NCI-H1436 treated with DMSO at 0.1 percent for 48 hours (cell line): ENCODE measurements around the gene KRT1.

ENCODE experiments used
- DNase-seq: peaks from one replicate; lab custom pipeline; 2025; lab: John Stamatoyannopoulos, UW

The KRT1 gene

DNA sequence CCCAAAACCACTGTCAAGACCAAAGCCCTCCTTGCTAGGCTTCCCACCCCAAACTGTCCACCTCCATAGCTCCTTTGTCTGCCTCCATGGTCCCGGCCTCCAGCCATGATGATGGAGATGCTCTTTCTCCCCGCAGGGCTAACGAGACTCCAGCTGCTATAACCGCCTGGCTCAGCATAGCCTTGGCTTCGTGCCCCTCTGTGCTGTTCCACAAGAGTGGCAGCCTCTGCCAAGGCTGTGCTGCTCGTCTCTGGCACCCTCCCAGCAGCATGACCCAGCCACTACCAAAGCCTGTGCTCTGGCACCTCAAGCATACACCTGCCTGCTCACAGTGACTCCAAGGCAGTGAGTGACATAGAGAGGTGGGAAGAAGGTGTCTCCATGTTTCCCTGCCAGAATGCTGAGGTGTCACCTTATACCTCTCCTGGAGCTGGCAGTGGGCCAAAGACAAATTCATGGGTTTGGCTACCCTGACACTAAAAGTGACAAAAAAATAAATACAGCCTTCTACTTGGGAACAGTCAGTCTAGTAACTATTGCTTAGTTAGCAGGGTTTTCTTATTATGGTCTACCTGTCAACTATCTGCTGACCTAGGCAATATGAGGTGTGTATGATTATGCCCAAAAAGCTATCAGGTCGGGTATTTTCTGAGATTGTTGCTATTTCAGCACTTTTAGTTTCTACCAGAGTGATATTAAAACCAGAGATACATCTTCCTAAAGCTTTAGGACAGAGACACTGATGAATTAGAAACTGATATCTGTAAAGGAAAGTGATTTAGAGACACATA is 45.7 kb downstream of the KRT1 start:
- no peak for DNase-seq

DNA sequence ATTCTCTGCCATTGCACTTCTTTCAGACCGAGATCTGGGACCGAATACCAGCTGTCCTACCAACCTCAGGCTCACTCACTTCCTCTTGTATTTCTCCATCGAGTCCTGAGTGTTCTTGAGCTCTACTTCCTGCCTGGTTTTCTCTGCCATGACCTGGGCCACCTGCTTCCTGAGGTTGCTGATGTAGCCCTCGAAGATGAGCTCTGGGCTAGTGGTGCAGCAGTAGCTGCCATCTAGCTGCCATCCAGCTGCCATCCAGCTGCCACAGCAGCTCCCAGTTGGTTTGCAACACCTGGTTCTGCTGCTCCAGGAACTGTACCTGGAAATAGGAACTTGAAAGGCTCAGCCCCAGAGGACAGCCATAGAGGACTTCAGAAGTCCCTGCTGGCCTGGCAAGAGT is 46.8 kb downstream of the KRT1 start:
- no peak for DNase-seq

GRCh38 chr12:52632656-52633055 is 47.6 kb downstream of the KRT1 start:
- no peak for DNase-seq

DNA sequence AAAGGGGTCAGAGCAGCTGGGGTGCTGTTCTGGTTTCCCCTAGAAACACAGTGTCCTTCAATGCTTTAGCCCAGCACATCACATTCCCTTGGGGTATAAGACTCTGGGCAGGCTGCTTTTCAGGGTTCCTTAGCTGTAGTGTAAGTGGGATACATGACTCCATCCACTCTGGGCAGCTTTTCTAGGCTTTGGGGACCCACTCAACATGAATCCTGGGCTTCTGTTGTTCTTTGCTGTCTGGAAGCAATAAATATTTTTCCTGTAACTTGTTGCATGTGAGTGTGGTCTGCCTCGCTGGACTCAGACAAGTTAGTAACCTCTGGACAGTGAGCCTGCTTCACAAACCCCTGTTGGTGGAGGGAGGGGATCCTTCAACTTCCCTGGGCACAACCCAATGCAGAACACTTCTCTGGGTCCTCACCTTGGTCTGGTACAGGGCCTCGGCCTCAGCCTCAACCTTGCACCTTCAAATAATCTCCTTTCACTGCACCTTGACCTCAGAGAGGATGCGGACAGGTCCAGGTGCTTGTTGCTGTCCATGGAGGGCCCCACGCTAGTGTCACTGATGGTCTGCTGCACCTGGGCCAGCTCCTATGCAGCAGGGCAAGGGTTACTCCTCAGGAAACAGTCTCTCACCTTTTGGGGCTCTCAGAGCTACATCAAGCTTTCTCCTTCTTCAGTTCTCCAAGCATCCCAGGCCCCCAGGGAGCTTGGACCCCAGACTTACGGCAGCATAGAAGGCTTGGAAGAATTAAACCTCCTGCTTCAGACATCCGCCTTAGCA is 48.3 kb downstream of the KRT1 start:
- DNase-seq, result no peak

DNA sequence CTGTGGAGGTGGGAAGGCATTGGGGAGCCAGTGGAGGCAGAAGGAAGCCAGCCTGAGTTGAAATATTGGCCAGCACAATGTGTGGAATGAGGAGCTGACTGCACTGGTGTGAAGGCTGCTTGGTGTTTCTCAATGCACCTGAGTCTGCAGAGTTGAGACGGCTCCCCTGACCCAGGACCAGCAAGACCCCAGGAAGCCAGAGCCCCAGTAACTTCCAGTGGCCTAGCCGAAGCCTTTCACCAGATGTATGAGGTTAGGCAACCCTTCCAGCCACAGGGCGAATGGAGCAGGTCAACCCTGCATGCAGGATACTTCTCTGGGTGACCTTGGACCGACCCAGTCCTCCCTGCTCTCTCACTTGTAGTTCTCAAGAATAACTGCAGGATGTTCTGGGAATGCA is 48.9 kb downstream of the KRT1 start:
- DNase-seq, result no peak

DNA sequence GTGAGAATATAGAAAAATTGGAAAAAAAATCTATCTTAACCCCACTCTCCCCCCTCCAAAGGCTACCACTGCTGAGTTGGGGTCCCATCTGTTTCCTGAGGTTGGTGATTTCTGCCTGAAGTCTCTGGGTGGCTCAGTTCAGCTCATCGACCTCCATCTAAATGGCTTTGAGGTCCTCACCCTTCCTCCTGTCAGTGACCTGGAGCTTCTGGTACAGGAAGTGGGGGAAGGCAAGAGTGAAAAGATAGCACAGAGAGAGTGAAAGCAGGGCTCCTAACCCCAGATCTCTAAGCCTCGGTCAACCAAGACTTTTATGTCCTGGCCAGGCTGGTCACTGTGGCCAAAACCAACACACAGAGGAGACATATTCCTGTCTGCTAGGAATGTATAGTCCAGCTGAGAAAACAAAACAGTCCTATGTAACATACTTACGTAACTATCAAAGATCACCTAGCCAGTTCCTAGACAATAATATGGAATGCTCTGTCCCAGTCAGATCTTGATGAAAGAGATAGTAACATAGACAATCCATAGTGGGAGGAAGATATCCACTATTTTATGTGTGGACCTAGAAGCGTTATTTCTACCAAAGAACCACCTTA is 49.5 kb downstream of the KRT1 start:
- DNase-seq, result no peak

- DNase-seq, result no peak
Measured at GRCh38 chr12:52630008-52630500, 50.2 kb downstream of the KRT1 start.

- no peak for DNase-seq
Measured at GRCh38 chr12:52629281-52630007, 50.8 kb downstream of the KRT1 start.

GRCh38 chr12:52628841-52629240 is 51.4 kb downstream of the KRT1 start:
- DNase-seq, result no peak

DNA sequence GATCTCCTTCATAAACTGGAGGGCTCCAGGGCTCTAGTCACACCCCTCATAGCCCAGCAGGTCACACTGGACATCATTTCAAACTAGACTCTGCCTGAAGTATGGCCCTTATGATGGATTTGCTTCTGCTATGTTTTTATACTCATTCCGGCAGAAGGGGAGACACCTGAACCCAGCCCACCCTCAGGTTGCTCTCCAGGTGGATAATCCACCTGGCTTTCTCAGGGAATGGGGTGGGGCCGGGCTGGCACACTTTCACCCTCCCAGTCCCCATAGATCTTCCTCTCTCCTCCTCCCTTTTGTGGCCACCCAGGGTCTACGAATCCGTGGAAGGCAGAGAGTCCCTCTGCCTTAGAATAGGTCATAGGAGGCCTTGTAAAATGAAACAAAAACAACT is 52.1 kb downstream of the KRT1 start:
- no peak for DNase-seq

DNA sequence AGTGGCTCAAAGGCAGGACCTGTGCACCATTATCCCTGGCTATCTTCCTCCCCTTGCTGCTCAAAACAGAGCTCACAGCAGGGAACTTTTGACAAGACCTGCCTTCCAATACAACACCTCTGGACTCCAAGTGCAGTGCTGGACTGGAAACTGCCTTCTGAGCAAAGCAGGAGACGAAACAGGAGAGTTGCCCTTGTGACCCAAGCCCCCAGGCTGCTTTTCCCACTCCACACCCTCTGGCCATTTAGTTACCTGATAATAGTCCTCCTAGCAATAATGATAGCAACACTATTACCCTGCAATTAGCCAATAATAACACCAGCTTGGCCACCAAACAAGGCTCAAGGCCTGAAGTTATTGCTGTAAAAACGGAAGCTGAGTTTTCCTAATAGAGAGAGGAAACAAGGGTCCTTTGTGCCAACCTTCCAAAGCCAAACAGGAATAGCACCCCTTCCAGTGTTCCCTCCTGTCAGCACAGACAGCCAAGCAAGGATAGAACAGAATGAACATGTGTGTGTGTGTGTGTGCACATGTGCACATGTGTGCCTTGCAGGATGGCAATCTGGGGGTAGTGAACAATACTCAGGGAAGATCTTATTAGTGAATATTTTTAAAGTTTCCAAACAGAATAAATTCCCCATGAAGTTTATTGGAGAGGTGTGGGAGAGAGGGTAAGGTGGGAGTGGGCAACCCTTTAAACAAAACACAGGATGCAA is 52.7 kb downstream of the KRT1 start:
- DNase-seq, result no peak
